HL-60/S4 (cell line): Measurements from ENCODE around the gene FGF14.
"Not testable (repeated sequence)": the region's sequence is repeated elsewhere in the genome, so short reads cannot be mapped to it uniquely, and the experiment has no call there.

ENCODE experiments used
- in situ Hi-C: fragments of 300-500 bp; cut with MboI; formaldehyde crosslinking; loops from 2 replicates; pipeline ENCODE4 v1.14.3; 2022; ENCODE audit warnings: low sequenced_read_pairs

The FGF14 gene

GRCh38 chr13:102068323-102068722, 333.5 kb downstream of the FGF14 start:
- in situ Hi-C loops, result not testable (repeated sequence)

- in situ Hi-C loops, result no loop called here
Observed at GRCh38 chr13:102055090-102055779, 346.6 kb downstream of the FGF14 start.

DNA sequence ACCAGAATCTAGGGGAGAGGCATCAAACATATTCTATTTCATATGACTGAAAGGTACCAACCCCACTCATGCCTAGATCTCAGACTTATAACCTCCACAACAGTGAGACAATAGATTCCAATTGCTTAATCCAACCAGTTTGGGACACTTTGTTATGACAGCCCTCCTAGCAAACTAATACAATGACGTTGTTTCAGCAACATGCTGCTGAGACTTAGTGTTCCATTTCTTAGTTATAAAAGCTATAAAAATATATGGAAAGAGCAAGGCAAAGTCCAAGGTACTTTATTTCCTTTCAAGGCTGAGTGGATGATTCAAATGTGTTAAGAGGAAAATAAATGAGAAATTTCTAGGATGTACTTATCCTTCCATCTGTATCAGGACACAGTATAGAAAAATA, 352.0 kb downstream of the FGF14 start:
- in situ Hi-C loops, result no loop called here

DNA sequence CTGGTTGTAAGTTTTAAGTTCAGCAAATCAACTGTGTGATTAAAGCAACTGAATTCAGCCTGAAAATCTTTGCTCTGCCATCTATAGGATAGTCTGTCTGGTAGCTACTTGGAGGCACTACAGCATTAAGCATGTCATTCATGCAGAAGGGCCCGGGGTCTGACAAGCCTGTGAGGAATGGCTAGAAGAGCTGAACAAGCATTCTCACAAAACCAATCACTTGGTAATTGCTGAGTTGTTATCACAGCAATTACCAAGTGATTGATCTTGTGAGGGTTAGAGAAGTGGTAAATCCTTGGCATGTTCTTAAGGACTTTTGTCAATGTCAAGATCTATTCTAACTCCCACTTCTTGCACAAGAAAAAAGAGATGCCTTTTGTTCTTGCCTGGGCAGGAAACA, 356.1 kb downstream of the FGF14 start:
- in situ Hi-C loops, result no loop called here

DNA sequence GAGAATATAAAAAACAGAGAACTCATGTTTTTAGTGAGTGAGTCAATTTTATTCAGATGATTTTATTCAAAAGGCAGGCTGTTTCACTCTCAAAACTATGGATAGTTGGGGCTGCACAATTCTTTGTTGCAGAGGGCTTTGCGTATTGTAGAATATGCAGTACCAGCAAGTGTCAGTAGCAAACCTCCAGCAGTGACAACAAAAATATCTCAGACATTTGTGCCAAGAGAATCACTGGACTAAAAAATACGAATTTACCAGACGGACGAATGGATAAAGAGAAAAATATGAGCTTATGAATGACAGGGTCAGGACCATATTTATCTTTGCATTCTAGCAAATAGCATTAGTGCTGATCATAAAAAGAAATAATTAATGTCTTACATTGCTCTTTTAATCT, 359.1 kb downstream of the FGF14 start:
- in situ Hi-C loops, result no loop called here

DNA sequence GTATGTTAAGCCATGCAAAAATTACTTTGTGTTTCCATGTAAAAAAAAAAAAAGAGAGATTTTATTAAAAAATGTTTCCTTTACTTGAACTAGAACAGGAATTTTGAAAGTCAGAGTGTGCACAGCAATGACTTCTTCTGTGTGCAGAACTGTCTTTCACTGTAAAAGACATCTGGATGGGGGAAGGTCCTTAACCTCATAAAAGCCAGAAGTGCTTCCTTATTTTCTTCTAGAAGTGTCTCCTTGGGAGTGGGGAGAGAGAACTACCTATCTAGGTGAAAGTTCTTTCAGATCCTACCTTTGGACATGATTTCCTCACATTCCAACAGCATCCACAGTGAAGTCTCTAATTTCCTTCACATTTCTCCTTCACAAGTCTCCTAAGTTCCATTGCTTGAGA, 360.3 kb downstream of the FGF14 start:
- in situ Hi-C loops, result no loop called here

GRCh38 chr13:102040812-102041211, 361.0 kb downstream of the FGF14 start:
- in situ Hi-C loops, result no loop called here

DNA sequence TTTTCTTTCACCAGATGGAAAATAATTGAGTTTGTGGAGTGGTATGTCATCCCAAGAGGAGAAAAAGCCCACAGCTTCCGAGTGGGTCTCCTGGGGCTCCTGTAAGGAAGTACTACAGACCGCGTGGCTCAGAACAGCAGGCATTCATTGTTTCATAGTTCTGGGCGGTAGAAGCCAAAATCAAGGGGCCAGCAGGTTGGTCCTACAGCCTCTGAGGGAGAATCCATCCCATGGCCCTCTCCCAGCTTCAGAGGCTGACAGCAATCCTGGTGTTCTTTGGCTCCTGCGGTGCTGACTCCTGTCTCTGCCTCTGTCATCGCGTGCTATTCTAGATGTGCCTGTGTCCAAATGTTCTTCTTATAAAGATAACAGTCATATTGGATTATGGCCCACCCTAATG, 362.6 kb downstream of the FGF14 start:
- in situ Hi-C loops, result no loop called here

DNA sequence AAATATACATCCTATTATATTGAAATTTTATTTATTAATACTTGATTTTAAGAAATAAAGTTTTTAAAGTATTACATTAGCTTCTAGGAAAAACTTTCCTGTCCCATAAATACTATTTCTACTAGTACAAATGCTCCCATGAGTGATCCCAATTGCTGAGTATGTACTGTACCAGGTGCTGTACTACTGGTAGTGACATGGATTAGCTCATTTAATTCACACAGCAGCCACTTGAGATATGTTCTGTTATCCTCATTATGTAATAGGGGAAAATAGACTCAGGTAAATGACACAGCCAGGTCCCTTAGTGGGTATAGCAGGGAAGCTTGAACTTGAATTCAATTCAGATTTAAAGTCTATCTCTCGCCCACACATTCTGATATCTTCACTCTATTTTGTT, 363.1 kb downstream of the FGF14 start:
- in situ Hi-C loops, result no loop called here

DNA sequence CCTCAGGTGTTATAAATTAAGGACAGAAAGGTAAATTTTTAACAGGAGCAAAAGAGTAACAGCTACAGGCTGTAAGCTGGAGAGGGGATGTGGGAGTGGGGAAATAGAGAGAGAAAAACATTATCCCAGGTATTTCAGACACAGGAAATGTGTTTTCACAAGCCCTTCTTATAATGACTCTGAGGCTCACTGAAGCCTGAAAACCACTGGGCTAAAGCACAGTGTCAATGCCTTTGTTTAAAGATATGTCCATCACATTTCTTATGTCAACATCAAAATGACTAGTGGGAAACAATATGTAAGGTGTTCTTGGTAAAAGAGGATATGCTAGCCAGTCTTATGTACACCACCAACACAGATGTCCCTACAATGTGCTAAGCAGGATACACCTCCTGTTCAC, 365.9 kb downstream of the FGF14 start:
- in situ Hi-C loops, result no loop called here

DNA sequence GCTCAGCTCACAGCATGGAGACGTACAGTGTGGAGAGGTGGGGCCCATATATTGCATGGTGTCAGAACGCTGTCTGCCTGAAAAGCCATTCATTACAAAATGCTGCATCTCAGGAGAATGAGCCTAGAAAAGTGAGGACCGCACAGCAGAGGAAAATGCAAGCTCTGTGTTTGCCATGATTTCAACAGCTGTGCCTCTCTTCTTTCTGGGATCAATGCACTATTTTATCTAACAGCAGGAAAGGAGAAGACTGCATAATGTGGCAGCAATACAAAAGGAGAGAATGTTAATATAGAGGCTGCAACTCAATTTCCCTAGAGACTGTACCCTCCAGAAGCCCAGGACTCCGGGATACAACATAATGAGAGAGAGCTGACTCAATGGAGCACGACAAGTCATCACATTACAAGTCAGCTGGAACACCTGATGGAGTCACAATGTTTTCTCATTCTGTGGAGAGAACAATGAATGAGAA, 368.0 kb downstream of the FGF14 start:
- in situ Hi-C loops, result no loop called here

- in situ Hi-C loops, result no loop called here
Observed at GRCh38 chr13:102033386-102033785, 368.5 kb downstream of the FGF14 start.

DNA sequence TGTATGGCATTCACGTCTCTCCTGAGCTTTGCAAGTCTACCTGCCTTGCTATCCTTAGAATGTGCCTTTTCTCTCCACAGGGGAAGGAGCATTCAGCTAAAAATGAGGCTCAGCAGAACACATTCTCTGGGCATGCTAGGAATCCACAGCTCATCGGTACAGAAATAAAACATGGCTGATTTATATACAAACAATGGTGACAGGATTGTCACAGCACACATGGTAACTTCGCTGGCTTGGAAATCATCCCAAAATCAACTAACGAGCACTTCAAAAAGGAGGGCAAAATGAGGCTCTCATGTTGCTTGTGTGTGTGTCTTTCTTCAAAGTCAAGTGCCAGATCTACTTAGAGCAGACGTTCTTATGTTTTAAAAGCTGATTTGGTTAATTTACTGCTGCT, 373.0 kb downstream of the FGF14 start:
- in situ Hi-C loops, result no loop called here

DNA sequence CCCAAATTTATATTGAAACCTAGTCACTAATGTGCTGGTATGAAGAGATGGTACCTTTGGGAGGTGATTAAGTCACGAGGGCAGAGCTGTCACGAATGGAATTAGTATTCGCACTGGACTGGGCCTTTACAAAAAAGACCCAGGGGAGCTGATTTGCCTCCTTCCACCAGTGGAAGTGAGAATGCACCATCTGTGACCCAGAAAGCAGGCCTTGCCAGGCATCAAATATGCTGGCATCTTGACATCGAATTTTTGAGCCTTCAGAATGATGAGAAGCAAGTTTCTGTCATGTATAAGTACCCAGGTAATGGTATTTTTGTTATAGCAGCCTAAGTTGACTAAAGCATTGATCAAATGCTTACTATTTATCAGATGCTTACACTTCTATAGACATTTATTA, 373.6 kb downstream of the FGF14 start:
- in situ Hi-C loops, result no loop called here

DNA sequence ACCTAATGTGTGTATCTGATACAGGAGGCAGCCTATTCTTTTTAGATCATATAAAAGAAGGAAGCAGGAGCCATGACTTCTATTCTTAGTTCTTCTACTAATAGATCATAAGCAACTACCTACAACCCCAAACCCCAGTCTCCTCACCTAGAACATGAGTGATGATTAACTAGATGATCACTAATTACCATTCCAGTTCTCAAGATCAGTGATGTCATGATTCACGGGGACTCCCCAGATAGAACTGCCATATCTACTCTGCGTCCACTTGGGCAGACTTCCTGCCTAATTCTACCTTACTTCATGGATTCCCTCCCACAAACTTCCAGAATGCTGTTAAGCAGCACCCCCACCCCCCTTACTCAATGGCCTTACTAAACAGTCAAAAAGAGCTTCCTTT, 380.1 kb downstream of the FGF14 start:
- in situ Hi-C loops, result no loop called here

- in situ Hi-C loops, result no loop called here
Observed at GRCh38 chr13:102020611-102021216, 381.1 kb downstream of the FGF14 start.

GRCh38 chr13:102018716-102019115, 383.1 kb downstream of the FGF14 start:
- in situ Hi-C loops, result no loop called here

- in situ Hi-C loops, result no loop called here
Observed at GRCh38 chr13:102017248-102017647, 384.6 kb downstream of the FGF14 start.

DNA sequence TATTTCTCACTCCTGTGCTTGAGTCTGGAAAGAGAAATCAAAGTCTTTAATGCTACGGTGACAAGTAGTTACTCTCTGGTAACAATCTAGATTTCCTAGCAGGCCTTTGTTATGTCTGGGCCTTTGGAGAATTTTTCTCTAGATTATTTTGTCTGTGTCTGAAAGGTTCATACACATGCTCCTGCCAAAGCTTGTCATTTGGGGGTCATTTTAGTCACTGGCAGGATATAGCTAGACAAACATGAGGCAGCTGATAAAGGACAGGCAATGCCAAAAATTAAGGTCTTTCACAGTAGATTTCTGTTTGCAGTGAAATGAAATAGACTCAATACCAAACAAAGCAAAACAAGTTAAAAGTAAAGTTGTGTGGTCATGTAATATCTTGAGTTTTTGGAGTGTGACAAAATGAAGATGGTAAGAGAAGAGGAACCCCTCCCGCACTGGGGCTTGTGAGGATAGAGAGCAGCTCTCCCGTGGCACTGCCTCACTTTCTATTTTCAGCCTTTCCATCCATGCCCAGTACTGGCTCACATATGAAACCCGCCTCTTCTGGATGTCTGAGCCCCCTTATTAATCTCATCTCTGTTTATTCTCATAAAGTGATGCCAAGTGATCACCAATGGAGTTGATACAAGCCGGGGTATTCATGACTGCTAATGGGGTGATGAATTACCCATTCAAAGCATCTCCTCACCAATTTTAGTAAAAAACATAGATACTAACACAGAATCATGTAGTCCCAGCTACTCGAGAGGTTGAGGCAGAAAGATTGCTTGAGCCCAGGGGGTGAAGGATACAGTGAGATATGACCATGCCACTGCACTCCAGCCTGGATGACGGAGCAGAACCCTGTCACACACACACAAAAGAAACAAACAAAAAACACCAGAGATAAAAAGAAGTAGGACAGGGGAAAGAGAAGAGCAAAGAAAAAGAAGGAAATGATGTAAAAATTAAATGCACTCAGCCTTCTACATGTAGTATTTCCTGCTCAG, 389.3 kb downstream of the FGF14 start:
- in situ Hi-C loops, result no loop called here

DNA sequence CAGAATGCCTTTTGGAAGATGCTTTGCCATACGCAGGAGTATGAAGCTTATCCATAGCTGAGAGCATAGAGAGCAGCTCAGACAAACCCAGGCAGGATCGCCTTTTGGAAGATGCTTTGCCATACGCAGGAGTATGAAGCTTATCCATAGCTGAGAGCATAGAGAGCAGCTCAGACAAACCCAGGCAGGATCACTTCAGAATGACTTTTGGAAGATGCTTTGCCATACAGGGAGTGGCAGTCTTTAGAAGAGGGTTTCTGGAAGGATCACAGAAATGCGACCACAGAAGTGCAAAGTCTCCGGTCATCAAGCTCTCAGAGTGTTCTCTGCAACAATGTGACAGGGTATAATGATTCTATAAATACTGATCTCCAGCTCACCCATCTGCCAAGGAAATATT, 390.4 kb downstream of the FGF14 start:
- in situ Hi-C loops, result not testable (repeated sequence)

- in situ Hi-C loops, result no loop called here
Observed at GRCh38 chr13:102003848-102004570, 397.8 kb downstream of the FGF14 start.
